ENCODE results near the gene LMTK2. TPM values are rescaled to one million over a fixed set of nuclear protein-coding genes. Genes with fewer than 3 reads are reported as not detected.

The LMTK2 gene
- total RNA-seq, 2 experiments from 2014 or later = 10.2 TPM

- no peaks in the 10 kb centered on the region for H3K9me3 Mint-ChIP-seq (ENCODE audit: insufficient read depth)
- no peaks in the 10 kb centered on the region for H3K27me3 Mint-ChIP-seq (ENCODE audit: low read depth)
- no peak for ATAC-seq
- peaks cover 20% of the 10 kb centered on the region for H3K36me3 Mint-ChIP-seq (ENCODE audit: low read depth)
- H3K4me1 Mint-ChIP-seq (ENCODE audit: low read depth) = peaks cover 16% of the 10 kb centered on the region
- ChIA-PET POLR2A (interaction anchor here (0.6 kb wide), 1 partner anchor 63 kb away, joined by 3 read pairs; no protein-coding TSS in a partner anchor), CTCF (no interaction called here)
- DNase-seq = no peak
- H3K4me3 Mint-ChIP-seq = no peak overlapping the region
- no peak overlapping the region for H3K27ac Mint-ChIP-seq
Measured at GRCh38 chr7:98186452-98187137, 79.9 kb downstream of the LMTK2 start.

- H3K27ac Mint-ChIP-seq = no peak overlapping the region
- H3K27me3 Mint-ChIP-seq (ENCODE audit: low read depth) = no peaks in the 10 kb centered on the region
- H3K4me3 Mint-ChIP-seq = no peak overlapping the region
- H3K4me1 Mint-ChIP-seq (ENCODE audit: low read depth) = peaks cover 16% of the 10 kb centered on the region
- CTCF ChIA-PET = no interaction called here
- H3K36me3 Mint-ChIP-seq (ENCODE audit: low read depth) = peaks cover 23% of the 10 kb centered on the region
- no peak for DNase-seq
- POLR2A ChIA-PET = interaction anchor here (0.6 kb wide), 1 partner anchor 62 kb away, joined by 3 read pairs; no protein-coding TSS in a partner anchor
- H3K9me3 Mint-ChIP-seq (ENCODE audit: insufficient read depth) = no peaks in the 10 kb centered on the region
- ATAC-seq = no peak
Measured at GRCh38 chr7:98187138-98187502, 80.5 kb downstream of the LMTK2 start.

GRCh38 chr7:98189559-98189958, 82.9 kb downstream of the LMTK2 start:
- ATAC-seq = no peak
- CTCF ChIA-PET = no interaction called here
- Mint-ChIP-seq H3K4me1 (ENCODE audit: low read depth) (peaks cover 16% of the 10 kb centered on the region), H3K4me3 (no peak overlapping the region), H3K9me3 (ENCODE audit: insufficient read depth) (no peaks in the 10 kb centered on the region), H3K27ac (peak overlapping the region; percentile 1), H3K27me3 (ENCODE audit: low read depth) (no peaks in the 10 kb centered on the region), H3K36me3 (ENCODE audit: low read depth) (peaks cover 29% of the 10 kb centered on the region)
- POLR2A ChIA-PET = no interaction called here
- no peak for DNase-seq

- DNase-seq (no peak), ATAC-seq (no peak)
Measured at GRCh38 chr7:98191668-98192431, 85.2 kb downstream of the LMTK2 start.

GRCh38 chr7:98192781-98193457, 86.3 kb downstream of the LMTK2 start:
- Mint-ChIP-seq H3K36me3 (ENCODE audit: low read depth) (peaks cover 32% of the 10 kb centered on the region), H3K9me3 (ENCODE audit: insufficient read depth) (no peaks in the 10 kb centered on the region), H3K27ac (no peak overlapping the region), H3K4me1 (ENCODE audit: low read depth) (peaks cover 16% of the 10 kb centered on the region), H3K4me3 (no peak overlapping the region), H3K27me3 (ENCODE audit: low read depth) (no peaks in the 10 kb centered on the region)
- CTCF ChIA-PET = no interaction called here
- POLR2A ChIA-PET = no interaction called here
- DNase-seq = no peak
- ATAC-seq = no peak

More at GRCh38 chr7:98191668-98192431, 85.2 kb downstream of the LMTK2 start:
- Mint-ChIP-seq H3K27me3 (ENCODE audit: low read depth) (no peaks in the 10 kb centered on the region), H3K27ac (no peak overlapping the region), H3K4me3 (no peak overlapping the region), H3K4me1 (ENCODE audit: low read depth) (peaks cover 16% of the 10 kb centered on the region), H3K9me3 (ENCODE audit: insufficient read depth) (no peaks in the 10 kb centered on the region), H3K36me3 (ENCODE audit: low read depth) (peaks cover 32% of the 10 kb centered on the region)
- ChIA-PET POLR2A (interaction anchor here (0.8 kb wide), 1 partner anchor 11 kb away, joined by 3 read pairs; no protein-coding TSS in a partner anchor), CTCF (no interaction called here)

GRCh38 chr7:98193474-98194180, 87.0 kb downstream of the LMTK2 start:
- ATAC-seq (no peak), DNase-seq (no peak)
- ChIA-PET POLR2A (no interaction called here), CTCF (no interaction called here)
- Mint-ChIP-seq H3K27ac (no peak overlapping the region), H3K9me3 (ENCODE audit: insufficient read depth) (no peaks in the 10 kb centered on the region), H3K4me1 (ENCODE audit: low read depth) (peaks cover 16% of the 10 kb centered on the region), H3K36me3 (ENCODE audit: low read depth) (peaks cover 32% of the 10 kb centered on the region), H3K4me3 (no peak overlapping the region), H3K27me3 (ENCODE audit: low read depth) (no peaks in the 10 kb centered on the region)

- no peak overlapping the region for H3K4me3 Mint-ChIP-seq
- peaks cover 29% of the 10 kb centered on the region for H3K36me3 Mint-ChIP-seq (ENCODE audit: low read depth)
- H3K27me3 Mint-ChIP-seq (ENCODE audit: low read depth) = no peaks in the 10 kb centered on the region
- ChIA-PET CTCF (no interaction called here), POLR2A (no interaction called here)
- no peak overlapping the region for H3K27ac Mint-ChIP-seq
- no peak for ATAC-seq
- H3K4me1 Mint-ChIP-seq (ENCODE audit: low read depth) = peaks cover 14% of the 10 kb centered on the region
- no peaks in the 10 kb centered on the region for H3K9me3 Mint-ChIP-seq (ENCODE audit: insufficient read depth)
- no peak for DNase-seq
Measured at GRCh38 chr7:98194186-98194585, 87.5 kb downstream of the LMTK2 start.

- Mint-ChIP-seq H3K27ac (no peak overlapping the region), H3K4me1 (ENCODE audit: low read depth) (peaks cover 9% of the 10 kb centered on the region), H3K27me3 (ENCODE audit: low read depth) (no peaks in the 10 kb centered on the region), H3K36me3 (ENCODE audit: low read depth) (peaks cover 27% of the 10 kb centered on the region), H3K4me3 (no peak overlapping the region), H3K9me3 (ENCODE audit: insufficient read depth) (no peaks in the 10 kb centered on the region)
- ATAC-seq = no peak
- ChIA-PET CTCF (no interaction called here), POLR2A (no interaction called here)
- DNase-seq = no peak
Measured at GRCh38 chr7:98194672-98195457, 88.2 kb downstream of the LMTK2 start.

- POLR2A ChIA-PET = no interaction called here
- Mint-ChIP-seq H3K4me3 (no peak overlapping the region), H3K27ac (no peak overlapping the region), H3K4me1 (ENCODE audit: low read depth) (peaks cover 23% of the 10 kb centered on the region), H3K36me3 (ENCODE audit: low read depth) (peaks cover 18% of the 10 kb centered on the region), H3K9me3 (ENCODE audit: insufficient read depth) (no peaks in the 10 kb centered on the region), H3K27me3 (ENCODE audit: low read depth) (no peaks in the 10 kb centered on the region)
- CTCF ChIA-PET = interaction anchor here (0.6 kb wide), 1 partner anchor 250 kb away, joined by 3 read pairs; no protein-coding TSS in a partner anchor
- ATAC-seq = no peak
- no peak for DNase-seq
Measured at GRCh38 chr7:98196706-98197605, 90.3 kb downstream of the LMTK2 start.

- Mint-ChIP-seq H3K27ac (no peak overlapping the region), H3K9me3 (ENCODE audit: insufficient read depth) (no peaks in the 10 kb centered on the region), H3K4me1 (ENCODE audit: low read depth) (peaks cover 43% of the 10 kb centered on the region), H3K27me3 (ENCODE audit: low read depth) (no peaks in the 10 kb centered on the region), H3K36me3 (ENCODE audit: low read depth) (peaks cover 19% of the 10 kb centered on the region), H3K4me3 (no peak overlapping the region)
- POLR2A ChIA-PET = no interaction called here
- DNase-seq (no peak), ATAC-seq (no peak)
- CTCF ChIA-PET = interaction anchor here (0.6 kb wide), 1 partner anchor 1180 kb away, joined by 3 read pairs; no protein-coding TSS in a partner anchor
Measured at GRCh38 chr7:98199131-98199530, 92.5 kb downstream of the LMTK2 start.
